Measurements from ENCODE around the gene POLG2. TPM values are rescaled to one million over a fixed set of nuclear protein-coding genes. Genes with fewer than 3 reads are reported as not detected.
A peak's percentile ranks its signal among the peaks of the same experiment; 100 is the strongest.

The POLG2 gene
- total and polyA plus RNA-seq, 2 donors from 2014 or later = 9.0 to 18.4 TPM

GRCh38 chr17:64507413-64507782, 10.5 kb upstream of the POLG2 start:
- Histone ChIP-seq H3K9me3 (ENCODE audit: control insufficient read depth in 2 of 3, insufficient read depth in 1 of 3, low read length in 3 of 3) (no peaks in the 10 kb centered on the region), H3K27me3 (ENCODE audit: control insufficient read depth, insufficient read depth, low read length) (no peaks in the 10 kb centered on the region), H3K27ac (ENCODE audit: low read depth in 2 of 2, low read length in 2 of 2) (peak overlapping the region; percentile 100), H3K36me3 (ENCODE audit: control insufficient read depth in 2 of 3, insufficient read depth in 3 of 3, low read length in 3 of 3) (peaks cover 22 to 39% (median 27%) of the 10 kb centered on the region in 3 donors), H3K9ac (ENCODE audit: low read length in 3 of 3) (peak overlapping the region; percentile 64 to 98 (median 91)), H3K4me1 (ENCODE audit: control insufficient read depth in 2 of 3, insufficient read depth in 2 of 3, low read depth in 1 of 3, low read length in 3 of 3) (peaks cover 3 to 22% (median 17%) of the 10 kb centered on the region in 3 donors), H3K4me3 (ENCODE audit: low read length in 3 of 3) (peak overlapping the region; percentile 92 to 99 (median 93))
- TF ChIP-seq, protein P1, sequence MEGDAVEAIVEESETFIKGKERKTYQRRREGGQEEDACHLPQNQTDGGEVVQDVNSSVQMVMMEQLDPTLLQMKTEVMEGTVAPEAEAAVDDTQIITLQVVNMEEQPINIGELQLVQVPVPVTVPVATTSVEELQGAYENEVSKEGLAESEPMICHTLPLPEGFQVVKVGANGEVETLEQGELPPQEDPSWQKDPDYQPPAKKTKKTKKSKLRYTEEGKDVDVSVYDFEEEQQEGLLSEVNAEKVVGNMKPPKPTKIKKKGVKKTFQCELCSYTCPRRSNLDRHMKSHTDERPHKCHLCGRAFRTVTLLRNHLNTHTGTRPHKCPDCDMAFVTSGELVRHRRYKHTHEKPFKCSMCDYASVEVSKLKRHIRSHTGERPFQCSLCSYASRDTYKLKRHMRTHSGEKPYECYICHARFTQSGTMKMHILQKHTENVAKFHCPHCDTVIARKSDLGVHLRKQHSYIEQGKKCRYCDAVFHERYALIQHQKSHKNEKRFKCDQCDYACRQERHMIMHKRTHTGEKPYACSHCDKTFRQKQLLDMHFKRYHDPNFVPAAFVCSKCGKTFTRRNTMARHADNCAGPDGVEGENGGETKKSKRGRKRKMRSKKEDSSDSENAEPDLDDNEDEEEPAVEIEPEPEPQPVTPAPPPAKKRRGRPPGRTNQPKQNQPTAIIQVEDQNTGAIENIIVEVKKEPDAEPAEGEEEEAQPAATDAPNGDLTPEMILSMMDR (IDR thresholded peaks at IDR 0.05; ENCODE audit: borderline replicate concordance, extremely low read depth, insufficient read depth) = peak; percentile 38
- no peak for FAIRE-seq
- peak in 3 of 5 donors; percentile 62 to 95 (median 93) for DNase-seq
- intact Hi-C loops (cut with DNase I) = no loop called here

GRCh38 chr17:64506576-64507412, 9.9 kb upstream of the POLG2 start, which contains the start of gene CEP95:
CEP95 (plus strand) TSS chr17:64506977; CDS start chr17:64507098, 121 bp downstream.
- no peaks in the 10 kb centered on the region for H3K27me3 ChIP-seq (ENCODE audit: control insufficient read depth, insufficient read depth, low read length)
- peak within 1 kb of the TSS; percentile 92 to 99 (median 93) for H3K4me3 ChIP-seq (ENCODE audit: low read length in 3 of 3)
- peak in 3 of 5 donors; percentile 99 for DNase-seq
- intact Hi-C loops (cut with DNase I) = no loop called here
- H3K4me1 ChIP-seq (ENCODE audit: control insufficient read depth in 2 of 3, insufficient read depth in 2 of 3, low read depth in 1 of 3, low read length in 3 of 3) = peaks cover 3 to 22% (median 20%) of the 10 kb centered on the region in 3 donors
- TF ChIP-seq, protein P1 (IDR thresholded peaks at IDR 0.05; ENCODE audit: borderline replicate concordance, extremely low read depth, insufficient read depth) = no peak
- no peak for FAIRE-seq
- peak within 1 kb of the TSS; percentile 98 to 100 (median 100) for H3K9ac ChIP-seq (ENCODE audit: low read length in 3 of 3)
- peak within 1 kb of the TSS; percentile 100 for H3K27ac ChIP-seq (ENCODE audit: low read depth in 2 of 2, low read length in 2 of 2)
- no peaks in the 10 kb centered on the region for H3K9me3 ChIP-seq (ENCODE audit: control insufficient read depth in 2 of 3, insufficient read depth in 1 of 3, low read length in 3 of 3)
- peaks cover 20 to 40% (median 31%) of the 10 kb centered on the region in 3 donors for H3K36me3 ChIP-seq (ENCODE audit: control insufficient read depth in 2 of 3, insufficient read depth in 3 of 3, low read length in 3 of 3)

DNA sequence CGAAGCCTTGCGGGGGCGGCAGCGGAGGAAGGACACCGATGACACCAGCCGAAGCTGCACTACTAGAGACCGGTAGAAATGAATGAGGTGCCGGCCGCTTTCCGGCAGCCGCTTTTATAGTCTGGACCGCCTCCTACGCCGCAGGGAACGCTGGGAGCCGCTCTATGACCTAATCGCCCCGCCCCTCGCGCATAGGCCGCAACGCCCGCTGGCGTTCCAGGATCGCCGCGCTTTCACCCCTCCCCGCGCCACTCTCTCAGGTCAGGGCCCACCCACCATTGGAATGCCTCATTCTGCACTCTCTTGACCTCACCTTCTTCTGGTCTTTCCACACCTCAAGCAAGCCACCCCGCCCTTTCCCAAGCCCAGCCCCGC, 9.3 kb upstream of the POLG2 start, which contains the start of gene DDX5:
Gene DDX5 (minus strand): TSS at position 89 of the 375 bp plus-strand sequence. CDS start 170 bp downstream, outside the sequence.
- Histone ChIP-seq H3K27me3 (ENCODE audit: control insufficient read depth, insufficient read depth, low read length) (no peaks in the 10 kb centered on the region), H3K4me3 (ENCODE audit: low read length in 3 of 3) (peak within 1 kb of the TSS; percentile 92 to 99 (median 93)), H3K9ac (ENCODE audit: low read length in 3 of 3) (peak within 1 kb of the TSS; percentile 98 to 100 (median 100)), H3K36me3 (ENCODE audit: control insufficient read depth in 2 of 3, insufficient read depth in 3 of 3, low read length in 3 of 3) (peaks cover 26 to 44% (median 34%) of the 10 kb centered on the region in 3 donors), H3K9me3 (ENCODE audit: control insufficient read depth in 2 of 3, insufficient read depth in 1 of 3, low read length in 3 of 3) (no peaks in the 10 kb centered on the region), H3K27ac (ENCODE audit: low read depth in 2 of 2, low read length in 2 of 2) (peak within 1 kb of the TSS; percentile 100), H3K4me1 (ENCODE audit: control insufficient read depth in 2 of 3, insufficient read depth in 2 of 3, low read depth in 1 of 3, low read length in 3 of 3) (peaks cover 3 to 22% (median 20%) of the 10 kb centered on the region in 3 donors)
- FAIRE-seq = no peak
- intact Hi-C loops (cut with DNase I) = no loop called here
- TF ChIP-seq, protein P1 (IDR thresholded peaks at IDR 0.05; ENCODE audit: borderline replicate concordance, extremely low read depth, insufficient read depth) = no peak
- DNase-seq = peak in 4 of 5 donors; percentile 98 to 99 (median 98)

Data from kidney (tissue), 14 donors.